Measurements from ENCODE around the gene SLIT3.

Gene SLIT3

GRCh38 chr5:168707716-168708695 is 592.9 kb downstream of the SLIT3 start:
- Histone ChIP-seq H3K4me1 (no peaks in the 10 kb centered on the region), H3K27me3 (ENCODE audit: control insufficient read depth, insufficient read depth, low read length) (no peaks in the 10 kb centered on the region), H3K9ac (no peak overlapping the region), H3K4me2 (ENCODE audit: low read length) (no peak overlapping the region), H3K4me3 (ENCODE audit: low read depth, low read length) (no peak overlapping the region), H2AFZ (no peak overlapping the region), H3K36me3 (ENCODE audit: control insufficient read depth, insufficient read depth, low read length) (no peaks in the 10 kb centered on the region), H3K79me2 (no peaks in the 10 kb centered on the region), H3K9me3 (ENCODE audit: control insufficient read depth, low read length) (no peaks in the 10 kb centered on the region), H3K27ac (no peak overlapping the region)
- TF ChIP-seq CTCF (IDR thresholded peaks at IDR 0.05), result no peak

- TF ChIP-seq CTCF (IDR thresholded peaks at IDR 0.05), result peak; percentile 6
- Histone ChIP-seq H3K27ac (no peak overlapping the region), H3K4me2 (ENCODE audit: low read length) (no peak overlapping the region), H3K9me3 (ENCODE audit: control insufficient read depth, low read length) (no peaks in the 10 kb centered on the region), H2AFZ (no peak overlapping the region), H3K9ac (no peak overlapping the region), H3K36me3 (ENCODE audit: control insufficient read depth, insufficient read depth, low read length) (no peaks in the 10 kb centered on the region), H3K4me1 (no peaks in the 10 kb centered on the region), H3K4me3 (ENCODE audit: low read depth, low read length) (no peak overlapping the region), H3K27me3 (ENCODE audit: control insufficient read depth, insufficient read depth, low read length) (no peaks in the 10 kb centered on the region), H3K79me2 (no peaks in the 10 kb centered on the region)
Measured at GRCh38 chr5:168706655-168707069, 594.3 kb downstream of the SLIT3 start.

- no peaks in the 10 kb centered on the region for H3K36me3 ChIP-seq (ENCODE audit: control insufficient read depth, insufficient read depth, low read length)
- H3K27ac ChIP-seq, result no peak overlapping the region
- no peaks in the 10 kb centered on the region for H3K9me3 ChIP-seq (ENCODE audit: control insufficient read depth, low read length)
- H3K9ac ChIP-seq, result no peak overlapping the region
- no peak overlapping the region for H3K4me3 ChIP-seq (ENCODE audit: low read depth, low read length)
- H2AFZ ChIP-seq, result no peak overlapping the region
- H3K27me3 ChIP-seq (ENCODE audit: control insufficient read depth, insufficient read depth, low read length), result no peaks in the 10 kb centered on the region
- no peak for TF ChIP-seq CTCF (IDR thresholded peaks at IDR 0.05)
- no peak overlapping the region for H3K4me2 ChIP-seq (ENCODE audit: low read length)
- H3K4me1 ChIP-seq, result no peaks in the 10 kb centered on the region
- no peaks in the 10 kb centered on the region for H3K79me2 ChIP-seq
Measured at GRCh38 chr5:168705321-168705720, 595.6 kb downstream of the SLIT3 start.

GRCh38 chr5:168702511-168702910 is 598.4 kb downstream of the SLIT3 start:
- Histone ChIP-seq H3K9ac (no peak overlapping the region), H2AFZ (no peak overlapping the region), H3K27me3 (ENCODE audit: control insufficient read depth, insufficient read depth, low read length) (no peaks in the 10 kb centered on the region), H3K36me3 (ENCODE audit: control insufficient read depth, insufficient read depth, low read length) (no peaks in the 10 kb centered on the region), H3K4me3 (ENCODE audit: low read depth, low read length) (no peak overlapping the region), H3K27ac (no peak overlapping the region), H3K79me2 (no peaks in the 10 kb centered on the region), H3K4me2 (ENCODE audit: low read length) (no peak overlapping the region), H3K4me1 (peaks cover 3% of the 10 kb centered on the region), H3K9me3 (ENCODE audit: control insufficient read depth, low read length) (no peaks in the 10 kb centered on the region)
- no peak for TF ChIP-seq CTCF (IDR thresholded peaks at IDR 0.05)
